Loucy (cell line): ENCODE data around the gene TSPAN10.
A peak's percentile ranks its signal among the peaks of the same experiment; 100 is the strongest.

Experiments
- H2AFZ ChIP-seq: fragments of 200-600 bp; sonication (generic); 2 replicates; pipeline ENCODE4 v1.6.0; 2016; ENCODE audit warnings: antibody characterized with exemption, mild to moderate bottlenecking, low read length, moderate library complexity
- H3F3A ChIP-seq: fragments of 200-600 bp; 2 replicates; pipeline ENCODE4 v1.6.0; 2016; ENCODE audit warnings: antibody characterized with exemption, low read depth, mild to moderate bottlenecking
- H3K27me3 ChIP-seq: fragments of 200-600 bp; sonication (generic); 2 replicates; pipeline ENCODE4 v1.6.1; 2014; ENCODE audit warnings: low read length, mild to moderate bottlenecking; ENCODE audit not compliant: insufficient read depth, poor library complexity, severe bottlenecking
- H3K36me3 ChIP-seq: fragments of 200-600 bp; sonication (generic); 2 replicates; pipeline ENCODE4 v1.6.1; 2016; ENCODE audit warnings: low read length; ENCODE audit not compliant: insufficient read depth
- H3K4me1 ChIP-seq: fragments of 200-600 bp; sonication (generic); 2 replicates; pipeline ENCODE4 v1.5.1; 2014; ENCODE audit warnings: low read length, mild to moderate bottlenecking; ENCODE audit not compliant: insufficient read depth, poor library complexity, severe bottlenecking
- H3K4me2 ChIP-seq: fragments of 200-600 bp; sonication (generic); 2 replicates; pipeline ENCODE4 v1.6.0; 2014; ENCODE audit warnings: antibody characterized with exemption, low read length, low read depth, mild to moderate bottlenecking; ENCODE audit not compliant: poor library complexity, severe bottlenecking
- H3K4me3 ChIP-seq: fragments of 200-600 bp; sonication (generic); 2 replicates; pipeline ENCODE4 v1.5.1; 2014; ENCODE audit warnings: low read length, mild to moderate bottlenecking, mixed read lengths; ENCODE audit not compliant: poor library complexity, severe bottlenecking
- H3K79me2 ChIP-seq: fragments of 200-600 bp; sonication (generic); 2 replicates; pipeline ENCODE4 v1.6.1; 2014; ENCODE audit warnings: low read length; ENCODE audit not compliant: insufficient read depth
- H3K9ac ChIP-seq: fragments of 200-600 bp; sonication (generic); 2 replicates; pipeline ENCODE4 v1.6.0; 2014; ENCODE audit warnings: mild to moderate bottlenecking, low read depth, low read length, moderate library complexity; ENCODE audit not compliant: poor library complexity, severe bottlenecking
- H3K9me2 ChIP-seq: fragments of 200-600 bp; sonication (generic); replicated peaks from 2 replicates; pipeline ENCODE4 v1.6.1; 2016; ENCODE audit warnings: low read depth, low read length, mixed read lengths
- H3K9me3 ChIP-seq: fragments of 200-600 bp; sonication (generic); 2 replicates; pipeline ENCODE4 v1.6.1; 2014; ENCODE audit warnings: mild to moderate bottlenecking, antibody characterized with exemption, low read length, low read depth; ENCODE audit not compliant: insufficient read depth
- H4K20me1 ChIP-seq: fragments of 200-600 bp; sonication (generic); 2 replicates; pipeline ENCODE4 v1.6.0; 2014; ENCODE audit warnings: antibody characterized with exemption, low read length, mild to moderate bottlenecking; ENCODE audit not compliant: insufficient read depth, poor library complexity, severe bottlenecking
- CTCF ChIP-seq: fragments of 200-600 bp; sonication (generic); conservative IDR thresholded peaks from 2 replicates; pipeline ENCODE4 v1.5.1; 2014; ENCODE audit warnings: mild to moderate bottlenecking, antibody characterized with exemption, low read length
- EZH2phosphoT487 ChIP-seq: fragments of 200-600 bp; IDR thresholded peaks from 2 replicates; pipeline ENCODE4 v1.6.1; 2018; ENCODE audit warnings: antibody characterized with exemption, mild to moderate bottlenecking, moderate library complexity, borderline replicate concordance

TSPAN10 gene

GRCh38 chr17:81651692-81652091, 14.7 kb downstream of the TSPAN10 start:
- no peaks in the 10 kb centered on the region for H3K9me2 ChIP-seq
- H3K79me2 ChIP-seq, result no peaks in the 10 kb centered on the region
- no peaks in the 10 kb centered on the region for H3K36me3 ChIP-seq
- H3K4me3 ChIP-seq, result no peak overlapping the region
- no peaks in the 10 kb centered on the region for H4K20me1 ChIP-seq
- no peak overlapping the region for H3K9ac ChIP-seq
- H3K27me3 ChIP-seq, result no peaks in the 10 kb centered on the region
- H3K4me1 ChIP-seq, result peaks cover 24% of the 10 kb centered on the region
- H2AFZ ChIP-seq, result no peak overlapping the region
- TF ChIP-seq CTCF (no peak), EZH2phosphoT487 (no peak)
- no peak overlapping the region for H3K4me2 ChIP-seq
- H3K9me3 ChIP-seq, result no peaks in the 10 kb centered on the region
- H3F3A ChIP-seq, result no peaks in the 10 kb centered on the region

- no peaks in the 10 kb centered on the region for H3K79me2 ChIP-seq
- no peaks in the 10 kb centered on the region for H3K36me3 ChIP-seq
- peak overlapping the region; percentile 82 for H3K4me3 ChIP-seq
- H3K9me2 ChIP-seq, result no peaks in the 10 kb centered on the region
- no peaks in the 10 kb centered on the region for H3F3A ChIP-seq
- peaks cover 32% of the 10 kb centered on the region for H3K4me1 ChIP-seq
- no peaks in the 10 kb centered on the region for H3K9me3 ChIP-seq
- no peak for TF ChIP-seq EZH2phosphoT487
- TF ChIP-seq CTCF, result no peak
- H2AFZ ChIP-seq, result peak overlapping the region; percentile 87
- no peaks in the 10 kb centered on the region for H3K27me3 ChIP-seq
- H3K9ac ChIP-seq, result peak overlapping the region; percentile 83
- peak overlapping the region; percentile 90 for H3K4me2 ChIP-seq
- no peaks in the 10 kb centered on the region for H4K20me1 ChIP-seq
Measured at GRCh38 chr17:81652906-81653771, 16.1 kb downstream of the TSPAN10 start.

- Histone ChIP-seq H3K4me3 (no peak overlapping the region), H3K9ac (no peak overlapping the region)
Measured at GRCh38 chr17:81655378-81656117, 18.6 kb downstream of the TSPAN10 start.

More at GRCh38 chr17:81655378-81656117, 18.6 kb downstream of the TSPAN10 start:
- Histone ChIP-seq H3K9me3 (no peaks in the 10 kb centered on the region), H4K20me1 (no peaks in the 10 kb centered on the region), H3K4me1 (peaks cover 32% of the 10 kb centered on the region), H3K9me2 (no peaks in the 10 kb centered on the region), H3K79me2 (no peaks in the 10 kb centered on the region), H3F3A (no peaks in the 10 kb centered on the region), H3K27me3 (no peaks in the 10 kb centered on the region), H2AFZ (no peak overlapping the region), H3K4me2 (no peak overlapping the region), H3K36me3 (no peaks in the 10 kb centered on the region)
- TF ChIP-seq EZH2phosphoT487 (no peak), CTCF (no peak)
